ENCODE results near the gene AQR.
"Not testable (repeated sequence)": the region's sequence is repeated elsewhere in the genome, so short reads cannot be mapped to it uniquely, and the experiment has no call there.

AQR gene

GRCh38 chr15:34813446-34814190 lies 155.9 kb downstream of the AQR start:
- no peak for DNase-seq (ENCODE audit: low read depth in 3 of 3)

GRCh38 chr15:34812868-34813365 lies 156.6 kb downstream of the AQR start:
- not testable (repeated sequence) for DNase-seq (ENCODE audit: low read depth in 3 of 3)

GRCh38 chr15:34812369-34812768 lies 157.2 kb downstream of the AQR start:
- no peak for DNase-seq (ENCODE audit: low read depth in 3 of 3)

GRCh38 chr15:34810443-34811129 lies 159.0 kb downstream of the AQR start:
- DNase-seq (ENCODE audit: low read depth in 3 of 3) = no peak

GRCh38 chr15:34809186-34809585 lies 160.4 kb downstream of the AQR start:
- DNase-seq (ENCODE audit: low read depth in 3 of 3) = no peak

GRCh38 chr15:34808016-34808415 lies 161.5 kb downstream of the AQR start:
- DNase-seq (ENCODE audit: low read depth in 3 of 3) = no peak

GRCh38 chr15:34807241-34807640 lies 162.3 kb downstream of the AQR start:
- DNase-seq (ENCODE audit: low read depth in 3 of 3) = not testable (repeated sequence)

GRCh38 chr15:34804776-34805175 lies 164.8 kb downstream of the AQR start:
- DNase-seq (ENCODE audit: low read depth in 3 of 3) = no peak

GRCh38 chr15:34804113-34804512 lies 165.4 kb downstream of the AQR start:
- DNase-seq (ENCODE audit: low read depth in 3 of 3) = no peak

- no peak for DNase-seq (ENCODE audit: low read depth in 3 of 3)
Measured at GRCh38 chr15:34802803-34803750, 166.5 kb downstream of the AQR start.

- no peak for DNase-seq (ENCODE audit: low read depth in 3 of 3)
Measured at GRCh38 chr15:34802371-34802770, 167.2 kb downstream of the AQR start.
